NCI-H2171 (cell line): Measurements from ENCODE around the gene NEURL3.
A peak's percentile ranks its signal among the peaks of the same experiment; 100 is the strongest.
"Not testable (repeated sequence)": the region's sequence is repeated elsewhere in the genome, so short reads cannot be mapped to it uniquely, and the experiment has no call there.

Source experiments
- DNase-seq: peaks from one replicate; lab custom pipeline; 2025; lab: John Stamatoyannopoulos, UW

NEURL3 gene, protein sequence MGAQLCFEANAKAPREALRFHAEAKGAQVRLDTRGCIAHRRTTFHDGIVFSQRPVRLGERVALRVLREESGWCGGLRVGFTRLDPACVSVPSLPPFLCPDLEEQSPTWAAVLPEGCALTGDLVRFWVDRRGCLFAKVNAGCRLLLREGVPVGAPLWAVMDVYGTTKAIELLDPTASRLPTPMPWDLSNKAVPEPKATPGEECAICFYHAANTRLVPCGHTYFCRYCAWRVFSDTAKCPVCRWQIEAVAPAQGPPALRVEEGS

DNA sequence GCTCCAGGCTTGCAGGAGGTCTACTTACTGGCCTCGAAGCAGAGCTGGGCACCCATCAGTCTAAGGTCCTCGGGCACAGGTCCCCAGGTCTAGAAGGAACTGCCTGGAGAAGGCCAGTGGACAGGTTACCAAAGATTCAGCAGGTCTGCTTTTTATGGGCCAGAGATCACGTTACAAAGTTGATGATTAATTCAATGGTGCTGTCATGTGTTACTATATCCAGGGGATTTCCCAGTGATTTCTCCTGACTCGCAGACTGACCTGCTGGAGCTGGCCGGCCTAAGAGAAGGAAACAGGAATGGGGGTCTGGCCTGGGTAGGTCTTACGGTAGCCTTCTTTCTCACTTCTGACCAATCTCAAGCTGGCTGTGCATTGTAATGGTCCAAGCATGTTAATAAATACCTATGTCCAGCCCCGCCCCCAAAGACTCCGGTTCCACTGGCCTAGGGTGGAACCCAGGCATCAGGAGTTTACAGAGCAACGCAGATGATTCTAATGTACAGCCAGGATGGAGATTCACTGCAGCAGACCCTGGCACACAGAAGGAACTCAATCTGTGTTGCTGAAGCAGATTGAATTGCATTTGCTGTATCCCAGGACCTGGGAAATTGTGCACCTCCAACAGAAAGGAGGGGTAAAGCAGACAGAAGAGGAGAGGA, at the start of gene NEURL3:
TSS of gene NEURL3 (minus strand) at position 127 of the 659 bp plus-strand sequence. CDS start at position 56, 71 bp downstream.
- no peak for DNase-seq

DNA sequence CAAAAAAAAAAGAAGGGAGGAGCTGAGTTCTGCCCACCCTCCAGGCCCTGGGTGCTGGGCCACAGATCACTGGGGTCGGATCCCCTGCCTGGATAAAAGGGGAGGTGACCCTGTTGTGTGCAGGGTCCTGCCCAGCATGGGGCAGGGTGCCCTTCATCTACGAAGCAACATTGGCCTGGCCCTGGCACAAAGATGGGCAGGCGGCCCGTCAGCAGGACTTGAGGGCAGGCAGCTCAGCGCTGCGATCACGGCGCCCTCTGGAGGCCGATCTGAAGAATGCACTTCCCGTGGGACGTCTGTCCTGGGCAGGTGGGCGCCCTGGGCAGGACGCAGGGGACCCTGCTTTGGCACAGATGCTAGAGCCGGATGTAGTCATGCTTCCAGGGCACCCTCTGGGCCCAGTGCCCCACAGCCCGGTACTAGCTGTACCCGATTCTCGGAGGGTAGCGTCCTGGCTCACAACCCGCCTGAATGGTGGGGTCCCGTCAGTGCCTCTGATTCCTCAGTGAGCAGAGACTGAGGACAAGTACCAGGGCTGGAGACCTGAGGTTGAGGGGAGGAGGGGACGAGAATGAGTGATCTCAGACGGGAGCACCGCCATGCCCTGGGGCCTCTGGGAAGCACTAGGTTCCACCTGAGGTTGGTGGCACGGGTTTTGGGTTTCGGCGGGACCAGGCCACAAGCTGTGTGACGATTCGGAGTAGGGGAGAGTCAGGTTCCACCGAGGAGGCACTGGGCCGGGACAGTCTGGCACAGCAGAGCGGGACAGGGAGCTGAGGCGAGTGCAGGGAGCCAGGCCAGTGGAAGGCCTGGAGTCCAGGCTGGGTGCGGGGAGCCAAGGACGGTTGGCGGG, 49.4 kb upstream of the NEURL3 start:
- DNase-seq, result peak; percentile 21

DNA sequence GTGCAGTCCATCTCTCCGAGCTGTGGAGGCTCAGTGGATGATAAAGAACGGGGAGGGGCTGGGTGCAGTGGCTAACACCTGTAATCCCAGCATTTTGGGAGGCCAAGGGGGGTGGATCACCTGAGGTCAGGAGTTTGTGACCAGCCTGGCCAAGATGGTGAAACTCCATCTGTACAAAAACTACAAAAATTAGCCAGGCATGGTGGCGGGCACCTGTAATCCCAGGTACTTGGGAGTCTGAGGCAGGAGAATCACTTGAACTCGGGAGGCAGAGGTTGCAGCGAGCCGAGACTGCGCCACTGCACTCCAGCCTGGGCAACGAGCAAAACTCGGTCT, 48.8 kb upstream of the NEURL3 start:
- not testable (repeated sequence) for DNase-seq

DNA sequence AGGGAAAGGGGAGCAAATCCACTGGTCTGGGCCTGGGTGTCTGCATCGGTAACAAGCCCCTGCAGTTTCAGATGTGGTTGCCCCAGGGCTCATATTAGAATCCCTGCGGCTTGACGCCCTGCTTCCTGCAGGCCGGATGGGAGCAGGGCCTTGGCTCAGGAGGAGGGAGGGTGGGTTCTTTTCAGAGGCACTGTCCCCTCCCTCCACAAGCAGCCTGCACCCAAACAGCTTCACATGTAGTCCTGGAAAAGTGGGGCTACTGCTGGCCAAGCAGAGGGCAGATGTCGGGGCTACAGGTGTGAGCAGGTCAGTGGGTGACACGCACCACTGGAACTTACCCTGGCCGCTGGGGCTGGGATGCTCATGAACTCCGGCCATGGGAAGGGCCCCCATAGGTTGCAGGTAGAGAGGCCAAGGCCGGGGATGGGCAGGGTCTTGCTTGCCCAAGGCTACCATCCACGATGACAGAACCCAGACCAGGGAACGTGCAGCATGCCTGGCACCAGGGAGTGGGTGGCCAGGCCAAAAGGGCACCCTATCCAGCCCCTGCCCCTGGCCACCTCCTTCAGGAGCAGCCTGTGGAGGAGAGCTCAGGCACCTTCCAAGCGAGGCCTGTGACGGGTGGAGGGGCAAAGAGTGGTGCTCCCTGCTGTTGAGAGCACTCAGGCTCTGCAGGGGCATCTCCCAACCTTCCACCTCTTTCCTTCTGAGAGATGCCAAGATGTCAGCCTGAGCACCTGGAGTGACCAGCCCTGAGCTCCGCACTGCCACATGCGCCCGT, 48.2 kb upstream of the NEURL3 start:
- no peak for DNase-seq

DNA sequence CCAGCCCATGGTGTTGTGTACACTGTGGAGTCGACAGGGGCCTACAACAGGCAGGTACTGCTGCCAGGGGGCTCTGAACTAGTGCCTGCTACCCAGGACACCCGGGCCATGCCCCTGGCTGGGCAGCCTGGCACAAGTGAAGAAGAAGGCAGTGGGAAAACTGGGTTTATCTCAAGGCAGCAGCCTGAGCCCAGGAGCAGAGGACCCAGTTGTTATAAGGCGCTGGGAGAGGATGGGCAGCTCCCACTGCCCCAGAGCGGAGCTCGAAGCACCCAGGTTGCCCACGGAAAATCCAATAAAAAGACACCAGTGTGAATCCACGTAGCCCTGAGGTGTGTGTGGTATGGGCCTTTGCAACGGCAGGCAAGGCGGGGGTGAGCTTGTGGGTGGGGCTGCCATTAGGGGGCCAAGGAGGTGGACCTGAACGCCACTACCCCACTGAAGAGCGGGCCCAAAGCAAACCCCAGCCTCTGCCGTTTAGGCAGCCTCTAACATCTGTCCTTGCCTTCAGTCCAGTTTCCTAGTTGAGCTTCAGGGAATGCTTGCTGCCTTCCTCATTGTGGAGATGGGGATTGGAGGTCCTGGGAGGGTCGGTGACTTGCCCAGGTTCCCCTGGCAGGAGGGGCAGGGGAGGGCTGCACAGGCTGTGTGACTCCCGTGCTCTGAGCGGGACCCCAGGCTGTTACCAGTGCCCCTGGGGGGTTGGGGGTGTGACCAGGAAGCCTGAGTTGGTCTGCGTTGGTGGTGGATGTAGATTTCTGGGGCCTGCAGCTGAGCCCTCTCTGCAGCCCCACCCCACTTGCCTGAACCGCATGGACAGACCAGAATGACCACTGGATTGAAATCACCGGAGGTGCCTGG, 47.4 kb upstream of the NEURL3 start:
- no peak for DNase-seq

DNA sequence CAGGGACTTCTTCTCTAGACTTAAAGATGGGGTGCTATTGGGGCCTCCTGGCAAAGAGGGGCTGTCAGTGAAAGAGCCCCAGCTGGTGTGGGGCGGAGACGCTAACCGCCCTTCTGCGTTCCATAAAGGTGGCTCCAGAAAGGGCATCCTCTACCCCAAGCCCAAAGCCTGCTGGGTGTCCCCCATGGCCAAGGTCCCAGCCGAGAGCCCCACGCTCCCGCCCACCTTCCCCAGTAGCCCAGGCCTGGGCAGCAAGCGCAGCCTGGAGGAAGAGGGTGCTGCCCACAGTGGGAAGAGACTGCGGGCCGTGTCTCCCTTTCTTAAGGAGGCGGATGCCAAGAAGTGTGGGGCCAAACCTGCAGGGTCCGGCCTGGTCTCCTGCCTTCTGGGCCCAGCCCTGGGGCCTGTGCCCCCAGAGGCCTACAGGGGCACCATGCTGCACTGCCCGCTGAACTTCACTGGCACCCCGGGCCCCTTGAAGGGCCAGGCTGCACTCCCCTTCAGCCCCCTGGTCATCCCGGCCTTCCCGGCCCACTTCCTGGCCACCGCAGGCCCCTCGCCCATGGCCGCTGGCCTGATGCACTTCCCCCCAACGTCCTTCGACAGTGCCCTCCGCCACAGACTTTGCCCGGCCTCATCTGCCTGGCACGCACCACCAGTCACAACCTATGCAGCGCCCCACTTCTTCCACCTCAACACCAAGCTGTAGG, 46.6 kb upstream of the NEURL3 start:
- DNase-seq, result no peak

DNA sequence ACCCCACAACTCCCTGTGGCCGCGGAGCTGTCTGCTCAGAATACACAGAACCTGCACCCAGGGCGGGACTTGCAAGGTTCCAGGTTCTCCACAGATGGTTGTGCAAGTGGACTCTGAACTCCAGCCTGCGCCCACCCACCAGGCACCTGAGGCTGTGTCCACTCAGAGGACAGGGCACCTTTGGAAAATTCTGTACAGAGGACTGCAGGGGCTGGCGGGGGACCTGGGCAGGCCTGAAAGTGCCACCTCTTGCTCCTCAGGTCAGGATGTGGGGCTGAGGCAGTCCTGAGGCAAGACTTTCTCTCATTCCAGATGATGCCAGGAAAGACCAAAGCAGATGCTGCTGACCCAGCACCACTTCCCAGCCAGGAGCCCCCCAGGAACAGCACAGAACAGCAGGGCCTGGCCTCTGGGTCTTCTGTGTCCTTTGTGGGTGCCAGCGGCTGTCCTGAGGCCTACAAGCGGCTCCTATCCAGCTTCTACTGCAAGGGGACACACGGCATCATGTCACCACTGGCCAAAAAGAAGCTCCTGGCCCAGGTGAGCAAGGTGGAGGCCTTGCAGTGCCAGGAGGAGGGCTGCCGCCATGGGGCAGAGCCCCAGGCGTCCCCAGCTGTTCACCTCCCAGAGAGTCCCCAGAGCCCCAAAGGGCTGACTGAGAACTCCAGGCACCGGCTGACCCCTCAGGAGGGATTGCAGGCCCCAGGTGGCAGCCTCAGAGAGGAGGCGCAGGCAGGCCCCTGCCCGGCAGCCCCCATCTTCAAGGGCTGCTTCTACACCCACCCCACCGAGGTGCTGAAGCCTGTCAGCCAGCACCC, 45.8 kb upstream of the NEURL3 start:
- no peak for DNase-seq

DNA sequence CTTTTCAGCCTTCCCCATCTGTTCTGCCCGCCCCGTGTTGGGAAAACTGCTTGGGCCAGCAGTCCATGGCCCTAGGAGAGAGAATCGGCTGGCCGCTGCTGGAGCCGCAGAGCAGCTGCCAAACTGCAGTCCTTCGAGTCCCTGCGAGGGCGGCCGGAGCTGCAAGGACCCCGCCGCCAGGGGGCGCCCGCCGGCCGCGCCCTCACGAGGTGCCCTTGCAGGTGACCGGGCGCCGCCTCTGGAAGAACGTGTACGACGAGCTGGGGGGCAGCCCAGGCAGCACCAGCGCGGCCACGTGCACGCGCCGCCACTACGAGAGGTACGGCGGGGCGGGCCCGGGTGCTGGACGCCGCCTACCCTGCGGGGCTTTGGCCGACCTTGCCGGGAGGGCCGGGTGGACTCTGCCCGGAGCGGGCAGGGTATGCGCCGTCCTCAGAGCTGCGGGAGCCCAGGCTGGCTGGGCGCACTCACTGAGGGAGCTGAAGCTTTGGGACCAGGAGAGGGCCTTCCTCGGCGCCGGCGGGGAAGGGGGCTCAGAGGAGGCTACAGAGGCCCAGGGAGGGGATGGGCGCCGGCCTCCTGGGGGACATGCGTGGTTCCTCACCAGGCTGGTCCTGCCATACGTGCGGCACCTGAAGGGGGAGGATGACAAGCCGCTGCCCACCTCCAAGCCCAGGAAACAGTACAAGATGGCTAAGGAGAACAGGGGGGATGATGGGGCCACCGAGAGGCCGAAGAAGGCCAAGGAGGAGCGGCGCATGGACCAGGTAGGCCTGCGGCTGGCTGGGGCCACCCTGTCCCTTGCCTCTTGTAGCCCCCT, 45.0 kb upstream of the NEURL3 start:
- no peak for DNase-seq

DNA sequence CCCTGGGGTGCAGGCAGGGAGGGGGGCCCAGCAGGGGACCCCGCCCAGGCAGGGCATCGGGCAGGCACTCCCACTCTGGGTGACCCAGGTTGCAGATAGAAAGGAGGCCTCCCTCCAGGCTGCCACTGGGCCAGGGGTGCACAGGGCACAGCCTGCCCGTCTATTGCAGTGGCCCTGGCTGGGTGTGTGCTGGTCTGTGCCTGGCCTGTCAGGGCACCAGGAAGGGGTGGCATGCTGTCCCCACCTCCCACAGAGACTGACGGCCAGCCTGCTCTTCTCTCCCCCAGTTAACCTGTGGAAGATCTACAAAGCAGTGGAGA, 44.3 kb upstream of the NEURL3 start:
- DNase-seq, result no peak

DNA sequence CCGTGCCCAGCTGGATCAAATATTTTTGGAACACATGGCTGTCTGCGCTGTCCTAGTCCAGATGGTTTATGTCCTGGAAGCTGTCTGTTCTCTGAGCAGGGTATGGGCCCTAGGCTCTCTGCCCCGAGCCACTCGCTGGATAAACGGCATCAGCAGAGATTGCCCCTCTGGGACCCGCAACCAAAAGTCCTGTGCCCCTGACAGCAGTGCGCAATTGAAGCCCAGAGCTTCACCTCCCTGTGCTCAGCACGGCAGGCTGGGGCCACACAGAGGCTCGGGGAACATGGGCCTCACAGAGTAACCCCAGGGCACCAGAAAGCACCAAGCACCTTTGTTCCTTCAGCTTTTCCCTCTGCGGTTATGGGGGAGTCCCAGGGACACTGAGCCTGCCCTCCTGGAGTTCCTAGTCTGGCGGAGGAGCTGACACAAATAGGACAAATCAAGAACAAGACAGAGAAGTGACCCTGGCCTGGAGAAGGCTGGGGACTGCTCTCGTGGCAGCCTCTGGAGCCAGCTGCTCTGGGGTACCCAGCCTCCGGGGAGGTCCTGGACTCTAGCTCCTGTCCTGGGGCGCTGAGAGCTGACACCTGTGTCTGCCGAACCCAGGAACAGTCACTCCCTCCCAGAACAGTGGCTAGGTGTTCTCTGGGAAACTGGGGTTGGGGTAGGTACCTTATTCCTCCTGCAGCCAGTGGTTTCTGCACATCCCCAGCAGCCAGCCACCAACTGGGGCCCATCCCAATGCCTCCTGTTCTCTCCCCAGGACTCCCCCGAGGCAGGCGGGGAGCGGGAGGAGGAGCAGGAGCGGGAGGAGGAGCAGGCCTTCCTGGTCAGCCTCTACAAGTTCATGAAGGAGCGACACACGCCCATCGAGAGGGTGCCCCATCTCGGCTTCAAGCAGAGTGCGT, 43.7 kb upstream of the NEURL3 start:
- DNase-seq, result no peak

DNA sequence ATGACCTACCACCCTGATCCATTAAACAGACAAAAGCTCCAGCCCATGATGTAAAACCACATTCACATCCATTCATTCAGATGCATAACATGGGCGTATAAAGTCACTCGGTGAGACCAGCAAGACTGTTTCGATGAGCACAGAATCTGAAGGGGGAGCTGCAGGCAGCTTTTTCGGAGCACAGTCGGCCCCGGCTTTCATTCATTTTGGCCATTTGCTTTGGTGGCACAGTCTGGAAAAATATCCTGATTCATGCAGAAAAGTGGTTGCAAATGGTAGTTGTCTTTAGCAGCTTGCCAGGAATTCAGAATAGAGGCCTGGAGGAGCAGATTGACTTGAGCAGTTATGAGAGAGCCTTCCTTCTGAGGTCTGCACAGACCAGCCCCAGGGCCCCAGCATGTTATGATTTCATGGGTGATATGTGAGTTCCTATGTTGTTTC, 42.6 kb upstream of the NEURL3 start:
- no peak for DNase-seq

DNA sequence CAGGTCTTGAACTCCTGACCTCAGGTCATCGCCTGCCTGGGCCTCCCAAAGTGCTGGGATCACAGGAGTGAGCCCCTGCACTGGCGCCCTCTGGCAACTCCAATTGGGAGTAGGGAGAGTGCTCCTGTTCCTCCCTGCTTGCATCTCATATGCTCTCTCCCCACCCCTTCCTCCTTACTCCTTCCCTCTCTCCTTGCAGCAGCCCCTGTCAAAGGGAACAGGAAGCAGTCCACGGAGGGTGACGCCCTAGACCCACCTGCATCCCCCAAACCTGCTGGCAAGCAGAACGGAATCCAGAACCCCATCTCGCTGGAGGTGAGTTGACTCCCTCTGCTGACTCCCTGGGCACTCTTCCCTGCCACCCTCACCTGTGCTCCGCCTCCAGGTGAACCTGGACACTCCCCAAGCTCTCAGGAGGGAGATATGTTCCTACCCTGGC, 42.1 kb upstream of the NEURL3 start:
- no peak for DNase-seq

DNA sequence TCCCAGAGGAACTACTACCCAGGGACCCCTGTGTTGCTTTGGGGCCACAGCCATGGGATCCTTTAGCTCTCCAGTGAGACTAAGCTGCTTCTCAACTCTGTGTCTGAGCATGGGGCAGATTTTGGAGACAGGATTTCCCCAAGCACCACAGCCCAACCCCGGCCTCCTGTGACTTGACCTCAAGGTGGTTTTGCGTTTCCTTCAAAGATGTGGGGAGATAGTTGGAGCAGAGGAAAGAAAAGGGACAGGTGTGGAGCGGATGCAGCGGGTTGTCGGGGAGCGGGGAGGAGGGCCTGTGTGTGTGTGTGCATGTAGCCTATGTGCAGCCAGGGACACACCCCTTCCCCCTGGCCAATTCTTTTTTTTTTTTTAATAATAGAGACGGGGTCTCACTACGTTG, 41.6 kb upstream of the NEURL3 start:
- no peak for DNase-seq

DNA sequence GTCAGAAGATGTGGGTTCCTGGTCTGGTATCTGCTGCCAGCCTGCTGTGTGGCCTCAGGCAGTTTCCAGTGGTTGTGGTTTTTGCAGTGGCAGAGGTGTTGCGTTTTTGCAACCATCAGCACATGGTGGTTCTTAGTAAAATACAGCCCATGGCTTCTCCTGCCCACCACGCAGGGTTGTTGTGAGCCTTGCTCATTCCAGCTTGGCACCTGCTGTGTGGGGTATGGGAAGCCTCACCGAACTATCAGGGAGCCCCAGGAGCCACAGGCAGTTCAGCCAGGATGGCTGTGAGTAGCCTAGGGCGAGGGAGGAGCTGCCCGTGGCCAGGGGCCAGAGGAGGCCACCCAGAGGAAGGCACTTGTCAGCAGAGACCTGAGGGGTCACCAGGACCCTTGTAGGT, 41.2 kb upstream of the NEURL3 start:
- DNase-seq, result no peak

DNA sequence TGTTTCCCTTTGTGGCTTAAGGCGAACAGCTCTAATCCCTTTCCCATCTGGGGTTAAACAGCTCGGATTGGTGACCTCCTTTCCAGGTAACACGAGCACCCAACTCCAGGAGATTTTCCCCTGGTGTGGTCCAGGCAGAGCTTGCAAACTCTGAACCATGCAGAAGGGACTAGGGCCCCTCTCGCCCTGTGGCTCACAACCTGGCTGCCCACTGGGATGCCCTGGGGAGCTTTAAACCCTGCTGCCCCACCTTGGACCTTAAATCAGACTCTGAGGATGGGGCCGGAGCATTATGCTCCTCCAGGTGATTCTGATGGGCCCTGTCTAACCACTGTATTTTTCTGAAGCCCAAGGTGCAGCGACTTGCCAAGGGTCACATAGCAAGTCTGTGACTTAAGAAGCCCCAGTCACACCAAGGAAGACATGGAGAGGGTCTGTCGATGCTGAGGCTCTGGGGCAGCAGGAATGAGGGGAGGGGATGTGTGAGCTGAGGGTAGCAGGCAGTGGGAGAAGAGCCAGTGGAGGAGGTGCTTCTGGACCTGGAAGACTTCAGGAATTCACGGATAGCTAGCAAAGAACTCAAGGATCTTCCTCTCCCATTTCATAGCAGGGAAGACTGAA, 37.3 kb upstream of the NEURL3 start:
- no peak for DNase-seq

DNA sequence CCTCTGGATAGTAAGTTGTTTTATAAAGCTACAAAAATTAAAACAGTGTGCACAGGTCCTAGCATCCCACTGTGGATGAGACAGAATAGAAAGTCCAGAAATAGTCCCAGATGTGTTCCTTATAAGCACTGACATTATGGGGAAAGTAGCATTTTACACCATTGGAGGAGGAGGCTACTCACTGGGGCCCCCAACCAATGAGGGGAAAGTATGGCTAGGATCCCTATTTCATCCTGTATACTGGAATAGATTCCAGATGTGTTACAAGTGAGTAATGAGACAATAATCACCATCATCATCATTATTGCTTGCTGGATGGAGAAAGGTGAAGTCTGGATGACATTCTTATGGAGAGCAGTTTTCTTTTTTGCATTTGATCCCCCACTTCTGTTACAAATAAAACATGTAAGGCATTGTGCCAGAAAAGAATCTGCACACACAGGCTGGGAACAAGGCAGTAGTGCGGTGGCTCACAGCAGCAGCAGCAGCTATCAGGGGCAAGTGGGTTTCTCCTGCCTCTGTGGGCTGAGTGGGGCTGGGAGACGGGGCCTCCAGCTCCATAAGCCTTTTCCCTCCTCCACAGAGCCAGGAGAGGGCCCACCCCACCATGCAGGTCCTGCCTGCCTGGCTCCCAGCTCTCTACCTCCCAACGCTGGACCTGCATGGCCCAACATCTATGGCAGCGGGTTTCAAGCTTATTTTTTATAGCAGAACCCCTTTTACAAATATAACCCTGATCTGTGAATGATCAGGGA, 36.4 kb upstream of the NEURL3 start:
- no peak for DNase-seq

DNA sequence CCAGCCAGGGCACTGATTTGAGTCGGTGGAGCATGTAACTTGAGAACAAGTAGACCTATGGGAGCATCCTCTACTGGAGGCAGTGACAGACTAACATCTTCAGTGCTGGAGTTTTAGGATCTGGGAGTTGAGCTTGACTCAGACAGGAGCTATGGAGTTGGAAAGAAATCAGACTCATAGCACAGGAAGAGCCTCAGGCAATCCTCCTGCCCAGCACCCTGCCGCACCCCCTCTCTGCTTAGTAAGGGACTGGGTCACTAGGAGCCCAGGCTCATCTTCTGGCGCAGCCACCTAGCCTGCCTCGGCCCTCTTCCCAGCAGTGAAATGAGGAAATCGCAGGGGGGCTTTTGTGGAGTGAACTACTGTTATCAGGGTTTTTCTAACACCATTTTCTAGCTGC, 35.0 kb upstream of the NEURL3 start:
- no peak for DNase-seq
